T-helper 17 cell (primary cell): ENCODE data around the gene NTSR2. TPM values are rescaled to one million over a fixed set of nuclear protein-coding genes. Genes with fewer than 3 reads are reported as not detected.
"Not testable (repeated sequence)": the region's sequence is repeated elsewhere in the genome, so short reads cannot be mapped to it uniquely, and the experiment has no call there.

Source experiments
- ATAC-seq: fragments of 150-1000 bp; cut with Tn5 transposase; 2 replicates; pipeline ENCODE4 v1.10.0; 2021; ENCODE audit warnings: mild to moderate bottlenecking, moderate library complexity
- DNase-seq, 3 donors: peaks; one replicate each; pipeline versions ENCODE4 v3.0.0 to v3.0.0-alpha.2; 2020 to 2021
- H3K9me3 ChIP-seq: one replicate; pipeline ENCODE4 v1.7.0; 2013; ENCODE audit warnings: low read length, mild to moderate bottlenecking; ENCODE audit not compliant: control insufficient read depth, poor library complexity, severe bottlenecking
- H3K27ac Mint-ChIP-seq: one replicate; pipeline ENCODE4 v1.8.0; 2022; ENCODE audit warnings: mild to moderate bottlenecking, moderate library complexity, mixed read lengths
- H3K27me3 Mint-ChIP-seq: one replicate; pipeline ENCODE4 v1.8.0; 2022; ENCODE audit warnings: mixed read lengths
- H3K36me3 Mint-ChIP-seq: one replicate; pipeline ENCODE4 v1.8.0; 2022; ENCODE audit warnings: low read depth, mixed read lengths
- H3K4me1 Mint-ChIP-seq: one replicate; pipeline ENCODE4 v1.8.0; 2022; ENCODE audit warnings: mild to moderate bottlenecking, mixed read lengths
- H3K4me3 Mint-ChIP-seq: one replicate; pipeline ENCODE4 v1.8.0; 2022; ENCODE audit warnings: mild to moderate bottlenecking, moderate library complexity, mixed read lengths
- total RNA-seq, 4 donors: library from RNA in 2 of 4; stranded (reverse) in 2 of 4; gene quantifications; one replicate each; pipeline ENCODE4 v1.2.3 and lab custom pipeline; 2022 to 2026

Gene NTSR2
- total RNA-seq, 2 donors from 2014 or later, result not detected

DNA sequence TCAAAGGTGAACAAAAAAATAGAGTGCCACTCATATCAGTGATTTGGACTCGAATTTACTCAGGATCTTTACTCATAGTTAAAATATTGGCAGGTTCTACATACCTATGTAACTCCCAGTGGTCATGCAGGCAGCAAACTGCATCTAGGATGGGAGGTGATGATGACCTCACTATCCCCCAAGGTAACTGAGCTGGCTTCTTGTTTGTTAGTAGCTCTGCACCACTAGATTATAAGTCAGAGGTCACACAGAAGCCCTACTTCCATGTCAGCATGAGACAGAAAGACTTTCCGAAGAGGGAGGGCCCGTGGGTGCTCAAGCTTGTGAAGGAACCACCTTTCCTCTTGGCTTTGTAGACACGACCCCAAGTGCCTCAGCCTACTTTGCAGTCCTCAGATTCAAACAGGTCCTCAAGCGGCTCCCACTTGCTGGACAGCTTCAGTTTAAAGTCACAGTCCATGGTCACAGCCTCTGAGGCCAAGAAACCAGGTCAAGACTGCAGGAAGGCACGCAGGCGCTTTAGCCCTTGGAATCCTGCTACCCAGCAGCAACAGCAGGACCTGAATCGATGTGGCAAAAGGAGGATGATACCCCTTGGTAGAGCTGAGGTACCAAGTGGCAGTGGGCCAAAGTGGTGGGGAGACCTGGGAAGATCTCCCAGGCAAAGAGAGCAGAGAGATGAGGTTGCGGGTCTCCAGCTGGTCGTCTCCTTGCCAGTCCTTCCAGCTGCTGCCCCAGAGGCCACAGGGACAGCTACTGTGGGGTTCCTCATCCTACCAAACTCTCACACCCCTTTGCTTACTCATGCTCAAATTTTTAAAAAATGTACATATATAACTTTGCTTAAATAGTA is 4.3 kb downstream of the NTSR2 start:
- DNase-seq, result no peak
- H3K27me3 Mint-ChIP-seq, result peaks cover 54% of the 10 kb centered on the region
- no peak overlapping the region for H3K4me3 Mint-ChIP-seq

DNA sequence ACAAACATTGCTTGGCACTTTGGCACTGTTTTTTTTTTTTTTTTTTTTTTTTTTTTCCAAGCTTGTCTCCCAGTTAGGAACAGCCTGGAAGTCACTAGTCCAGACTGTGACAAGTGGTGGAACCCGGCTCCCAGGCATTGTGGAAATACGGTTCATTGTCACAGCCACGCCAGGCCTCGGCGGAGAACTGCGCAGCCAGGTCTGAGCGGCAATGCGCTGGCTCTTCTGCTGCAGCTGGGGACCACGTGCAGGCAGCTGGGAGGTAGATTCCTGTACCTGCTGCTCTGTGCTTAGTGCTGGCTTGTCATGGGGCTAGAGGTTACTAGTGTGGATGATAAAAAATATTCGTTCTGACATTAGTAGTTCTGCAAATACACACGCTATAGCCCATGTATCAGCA is 5.0 kb downstream of the NTSR2 start:
- Mint-ChIP-seq H3K27me3 (peaks cover 50% of the 10 kb centered on the region), H3K4me1 (peaks cover 4% of the 10 kb centered on the region), H3K27ac (no peak overlapping the region), H3K4me3 (no peak overlapping the region), H3K36me3 (peaks cover 2% of the 10 kb centered on the region)
- DNase-seq (no peak), ATAC-seq (no peak)
- no peaks in the 10 kb centered on the region for H3K9me3 ChIP-seq

More for the DNA sequence above, 4.3 kb downstream of the NTSR2 start:
- Mint-ChIP-seq H3K4me1 (peaks cover 4% of the 10 kb centered on the region), H3K36me3 (peaks cover 2% of the 10 kb centered on the region), H3K27ac (no peak overlapping the region)
- no peaks in the 10 kb centered on the region for H3K9me3 ChIP-seq
- no peak for ATAC-seq

DNA sequence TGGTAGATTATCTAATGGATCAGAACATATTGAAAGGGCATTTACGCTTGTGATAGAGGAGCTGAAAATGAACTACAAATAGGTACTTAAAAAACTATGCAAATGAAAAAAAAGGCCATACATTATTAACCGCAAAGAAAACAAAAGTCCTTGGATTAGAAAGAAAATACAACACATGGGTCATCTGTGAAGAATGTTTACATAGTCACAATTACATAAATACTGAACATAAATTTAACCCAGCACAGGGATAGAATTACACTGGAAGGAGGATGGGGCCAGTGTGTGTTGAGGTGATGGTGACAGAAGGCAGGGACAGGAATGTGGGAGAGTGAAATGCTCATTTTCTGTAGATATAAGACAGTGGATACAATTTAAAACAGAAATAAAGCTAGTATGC is 6.6 kb downstream of the NTSR2 start:
- no peak overlapping the region for H3K27ac Mint-ChIP-seq
- no peaks in the 10 kb centered on the region for H3K9me3 ChIP-seq
- ATAC-seq, result no peak
- H3K4me3 Mint-ChIP-seq, result no peak overlapping the region
- no peak for DNase-seq
- peaks cover 4% of the 10 kb centered on the region for H3K4me1 Mint-ChIP-seq
- peaks cover 57% of the 10 kb centered on the region for H3K27me3 Mint-ChIP-seq
- peaks cover 2% of the 10 kb centered on the region for H3K36me3 Mint-ChIP-seq

DNA sequence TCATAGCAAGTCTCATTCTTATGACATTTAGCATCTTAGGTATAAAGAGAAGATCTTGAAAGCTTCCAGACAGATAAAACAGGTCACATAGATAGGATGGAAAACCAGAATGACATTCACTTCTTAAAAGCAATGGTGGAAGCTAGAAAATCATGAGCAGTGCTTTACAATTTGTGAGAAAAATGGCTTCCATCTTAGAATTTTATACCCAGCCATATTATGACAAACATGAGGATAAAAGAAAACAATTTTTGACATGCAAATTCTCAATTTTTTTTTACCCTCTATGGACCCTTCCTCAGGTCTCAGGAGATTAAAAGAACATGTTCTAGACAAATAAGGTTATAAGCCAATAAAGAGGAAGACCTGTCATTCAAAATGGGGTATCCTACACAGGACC is 7.1 kb downstream of the NTSR2 start:
- Mint-ChIP-seq H3K36me3 (peaks cover 2% of the 10 kb centered on the region), H3K27ac (no peak overlapping the region), H3K27me3 (peaks cover 57% of the 10 kb centered on the region), H3K4me1 (peaks cover 4% of the 10 kb centered on the region), H3K4me3 (no peak overlapping the region)
- H3K9me3 ChIP-seq, result no peaks in the 10 kb centered on the region
- DNase-seq (no peak), ATAC-seq (no peak)

DNA sequence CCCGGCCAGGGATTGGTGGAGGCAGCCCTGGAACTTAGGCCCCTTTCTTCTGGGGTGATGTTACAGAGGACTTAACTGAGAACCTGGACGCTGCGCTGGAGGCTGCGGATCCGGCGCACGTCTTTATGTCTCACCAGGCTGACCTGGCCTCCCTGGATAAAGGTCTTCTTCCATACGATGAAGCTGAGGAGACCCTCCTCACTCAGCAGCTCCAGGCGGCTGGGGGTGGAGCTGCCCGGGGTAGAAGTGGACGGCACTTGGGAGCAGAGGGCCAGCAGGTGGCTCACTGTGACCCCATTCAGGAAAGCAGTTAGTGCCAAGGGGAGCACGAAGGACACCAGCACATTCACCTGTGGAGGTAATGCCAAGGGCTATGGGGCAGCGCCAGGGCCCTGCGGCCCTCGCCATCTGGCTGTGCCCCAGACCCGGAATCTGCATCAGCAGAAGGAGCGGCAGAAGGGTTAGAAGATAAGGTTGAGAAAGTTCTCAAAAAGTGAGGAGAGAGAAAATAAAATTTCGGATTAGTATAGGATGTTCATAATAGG is 8.0 kb downstream of the NTSR2 start:
- Mint-ChIP-seq H3K27me3 (peaks cover 58% of the 10 kb centered on the region), H3K36me3 (peaks cover 2% of the 10 kb centered on the region), H3K4me3 (no peak overlapping the region), H3K27ac (no peak overlapping the region), H3K4me1 (peaks cover 4% of the 10 kb centered on the region)
- DNase-seq, result no peak
- no peaks in the 10 kb centered on the region for H3K9me3 ChIP-seq
- no peak for ATAC-seq

DNA sequence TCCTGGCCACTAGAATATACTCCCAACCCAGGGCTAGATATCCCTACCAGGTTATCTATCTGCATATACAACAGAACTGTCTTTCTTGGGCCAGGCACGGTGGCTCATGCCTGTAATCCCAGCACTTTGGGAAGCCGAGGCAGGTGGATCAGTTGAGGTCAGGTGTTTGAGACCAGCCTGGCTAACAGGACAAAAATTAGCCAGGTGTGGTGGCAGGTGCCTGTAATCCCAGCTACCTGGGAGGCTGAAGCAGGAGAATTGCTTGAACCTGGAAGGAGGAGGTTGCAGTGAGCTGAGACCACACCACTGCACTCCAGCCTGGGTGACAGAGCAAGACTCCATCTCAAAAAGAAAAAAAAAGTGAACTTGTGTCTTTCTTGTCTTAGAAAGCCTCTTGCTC is 9.6 kb downstream of the NTSR2 start:
- not testable (repeated sequence) for H3K27ac Mint-ChIP-seq, H3K9me3 ChIP-seq, H3K4me1 Mint-ChIP-seq, H3K4me3 Mint-ChIP-seq, DNase-seq, ATAC-seq, H3K36me3 Mint-ChIP-seq
- peaks cover 56% of the 10 kb centered on the region for H3K27me3 Mint-ChIP-seq

DNA sequence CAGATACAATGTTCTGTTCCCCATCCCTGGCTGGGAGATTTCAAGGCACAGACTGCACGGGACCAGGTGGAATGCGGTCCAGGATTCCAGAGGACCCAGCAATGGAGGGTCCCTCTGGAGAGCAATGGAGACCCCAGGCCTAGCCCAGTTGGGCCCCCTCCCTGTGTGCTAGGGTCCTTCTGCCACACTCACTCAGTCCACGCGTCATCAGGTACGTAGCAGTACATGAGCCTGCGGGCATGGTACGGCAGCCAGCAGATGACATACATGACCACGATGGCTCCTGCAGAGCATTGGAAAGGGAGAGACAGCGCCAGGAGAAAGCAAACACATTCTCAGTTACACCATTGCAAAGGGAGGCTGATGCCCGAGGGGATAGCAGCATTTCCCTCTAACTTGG is 10.1 kb downstream of the NTSR2 start:
- Mint-ChIP-seq H3K27ac (no peak overlapping the region), H3K36me3 (peaks cover 2% of the 10 kb centered on the region), H3K4me1 (no peaks in the 10 kb centered on the region), H3K4me3 (no peak overlapping the region), H3K27me3 (peaks cover 56% of the 10 kb centered on the region)
- ATAC-seq (no peak), DNase-seq (no peak)
- no peaks in the 10 kb centered on the region for H3K9me3 ChIP-seq

DNA sequence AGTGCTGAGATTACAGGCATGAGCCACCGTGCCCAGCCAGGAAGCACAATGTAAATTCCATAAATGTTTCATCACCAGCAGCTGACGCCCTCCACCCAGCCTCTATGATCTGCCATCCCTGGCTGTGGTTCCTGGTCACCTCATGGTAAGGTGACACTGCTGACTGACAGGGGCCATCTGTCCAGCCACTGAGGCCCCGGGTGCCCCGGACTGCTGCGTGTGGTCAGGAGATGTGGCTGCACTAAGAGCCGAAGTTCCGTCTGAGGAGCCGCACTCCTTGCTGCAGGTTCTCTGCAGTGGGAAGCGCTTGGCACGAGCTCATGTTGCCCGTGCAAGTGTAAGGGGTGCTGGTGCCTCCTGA is 10.9 kb downstream of the NTSR2 start:
- Mint-ChIP-seq H3K27ac (no peak overlapping the region), H3K36me3 (peaks cover 2% of the 10 kb centered on the region), H3K4me1 (no peaks in the 10 kb centered on the region), H3K4me3 (no peak overlapping the region), H3K27me3 (peaks cover 53% of the 10 kb centered on the region)
- ATAC-seq (no peak), DNase-seq (no peak)
- no peaks in the 10 kb centered on the region for H3K9me3 ChIP-seq

DNA sequence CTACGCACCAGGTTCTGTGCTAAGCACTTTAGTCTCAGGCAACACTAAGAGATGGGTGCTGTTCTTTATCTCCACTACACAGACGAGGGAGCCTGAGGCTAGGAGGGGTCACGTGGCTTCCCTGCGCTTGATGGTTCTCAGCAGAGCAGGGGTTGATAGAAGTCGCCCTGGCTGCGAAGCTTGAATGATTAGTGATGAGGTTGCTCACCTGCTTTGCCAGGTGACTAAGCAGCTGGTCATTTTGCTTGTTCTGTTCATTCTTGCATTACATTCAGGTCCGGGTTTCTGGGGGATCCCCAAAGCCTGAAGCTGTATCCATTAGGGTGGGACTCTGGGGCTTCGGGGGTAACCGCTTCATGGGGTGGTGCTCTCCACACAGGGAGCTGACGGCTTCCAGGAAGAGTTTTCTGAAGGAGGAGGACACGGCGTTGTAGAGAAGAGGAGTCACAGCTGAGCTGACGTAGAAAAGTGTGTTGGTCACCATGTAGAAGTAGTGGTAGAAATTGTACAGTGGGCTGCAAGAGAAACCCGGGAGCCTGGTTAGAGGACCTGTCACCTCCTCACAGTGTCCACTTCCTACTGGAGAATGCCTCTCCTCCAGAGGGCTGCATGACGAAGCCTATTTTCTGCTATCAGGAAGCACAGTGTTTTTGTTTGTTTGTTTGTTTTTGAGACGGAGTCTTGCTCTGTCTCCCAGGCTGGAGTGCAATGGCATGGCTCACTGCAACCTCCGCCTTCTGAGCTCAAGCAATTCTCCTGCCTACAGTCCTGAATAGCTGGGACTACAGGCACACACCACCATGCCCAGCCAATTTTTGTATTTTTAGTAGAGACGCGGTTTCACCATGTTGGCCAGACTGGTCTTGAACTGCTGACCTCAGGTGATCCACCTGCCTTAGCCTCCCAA is 11.5 kb downstream of the NTSR2 start:
- Mint-ChIP-seq H3K4me1 (no peaks in the 10 kb centered on the region), H3K27me3 (peaks cover 51% of the 10 kb centered on the region), H3K27ac (no peak overlapping the region), H3K36me3 (peaks cover 2% of the 10 kb centered on the region), H3K4me3 (no peak overlapping the region)
- no peaks in the 10 kb centered on the region for H3K9me3 ChIP-seq
- no peak for ATAC-seq
- DNase-seq, result no peak

DNA sequence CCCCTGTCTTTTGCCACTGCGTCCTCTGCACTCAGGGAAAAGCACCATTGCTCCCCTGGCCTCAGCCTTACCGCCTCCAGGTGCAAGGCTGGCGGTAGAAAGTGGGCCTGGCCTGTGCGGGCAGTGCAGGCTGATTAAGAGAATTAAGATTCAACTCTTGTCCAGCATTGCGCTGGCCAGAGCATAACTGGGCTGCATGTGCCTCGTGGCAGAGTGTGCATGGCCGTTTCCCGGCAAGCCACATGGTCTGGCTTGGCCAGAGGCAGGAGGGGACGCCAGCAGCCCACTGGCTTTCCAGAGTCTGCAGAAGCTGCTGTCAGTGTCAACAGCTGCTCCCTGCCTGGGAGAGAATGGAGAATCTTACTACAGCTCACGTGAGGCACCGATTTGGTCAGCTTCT is 12.3 kb downstream of the NTSR2 start:
- H3K4me3 Mint-ChIP-seq, result no peak overlapping the region
- no peaks in the 10 kb centered on the region for H3K9me3 ChIP-seq
- no peak overlapping the region for H3K27ac Mint-ChIP-seq
- ATAC-seq, result no peak
- H3K36me3 Mint-ChIP-seq, result peaks cover 2% of the 10 kb centered on the region
- no peak for DNase-seq
- peaks cover 55% of the 10 kb centered on the region for H3K27me3 Mint-ChIP-seq
- H3K4me1 Mint-ChIP-seq, result no peaks in the 10 kb centered on the region

DNA sequence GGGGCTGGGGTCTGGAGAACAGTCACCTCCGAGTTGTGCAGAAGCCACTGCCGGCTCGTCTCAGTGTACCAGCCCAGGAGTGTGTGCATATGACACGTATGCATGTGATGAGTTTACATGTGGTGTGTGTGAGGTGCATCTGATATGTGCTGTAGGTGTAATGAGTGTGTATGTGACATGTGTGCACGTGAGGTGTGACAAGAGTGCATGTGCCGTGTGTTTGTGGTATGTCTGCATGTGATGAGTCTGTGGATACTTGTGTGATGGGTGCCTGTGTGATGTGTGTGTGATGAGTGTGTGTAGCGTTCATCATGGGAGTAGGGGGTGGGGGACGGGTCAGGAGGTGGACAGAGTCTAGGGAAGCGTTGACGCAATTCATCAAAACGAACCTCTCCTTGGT is 12.8 kb downstream of the NTSR2 start:
- Mint-ChIP-seq H3K27me3 (peaks cover 55% of the 10 kb centered on the region), H3K4me3 (no peak overlapping the region), H3K4me1 (no peaks in the 10 kb centered on the region), H3K27ac (no peak overlapping the region), H3K36me3 (peaks cover 2% of the 10 kb centered on the region)
- no peaks in the 10 kb centered on the region for H3K9me3 ChIP-seq
- no peak for ATAC-seq
- DNase-seq, result no peak

DNA sequence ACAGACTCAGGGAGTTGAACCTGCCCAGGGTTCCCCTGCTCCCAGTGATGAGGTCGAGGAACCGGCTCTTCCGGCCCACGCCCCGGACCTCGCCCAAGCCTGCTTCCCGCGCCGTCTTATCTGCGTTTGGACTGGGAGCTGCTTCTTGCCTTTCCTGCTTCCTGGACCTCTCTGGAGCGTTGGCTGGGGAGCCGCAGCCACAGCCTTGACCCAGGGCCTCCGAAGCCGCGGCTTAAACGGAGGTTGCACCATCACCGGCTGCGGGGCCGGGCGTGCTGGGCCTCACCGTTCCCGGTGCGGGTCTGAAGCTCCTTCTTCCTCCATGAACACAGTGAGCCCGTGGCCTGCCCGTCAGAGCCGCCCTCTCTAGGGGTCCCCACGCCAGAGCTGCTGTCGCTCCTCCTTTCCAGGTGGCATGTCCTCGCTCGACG is 13.3 kb downstream of the NTSR2 start:
- H3K4me3 Mint-ChIP-seq, result no peak overlapping the region
- ATAC-seq (no peak), DNase-seq (no peak)
- peaks cover 50% of the 10 kb centered on the region for H3K27me3 Mint-ChIP-seq
- no peak overlapping the region for H3K27ac Mint-ChIP-seq
- no peaks in the 10 kb centered on the region for H3K9me3 ChIP-seq
- H3K4me1 Mint-ChIP-seq, result no peaks in the 10 kb centered on the region
- H3K36me3 Mint-ChIP-seq, result no peaks in the 10 kb centered on the region

DNA sequence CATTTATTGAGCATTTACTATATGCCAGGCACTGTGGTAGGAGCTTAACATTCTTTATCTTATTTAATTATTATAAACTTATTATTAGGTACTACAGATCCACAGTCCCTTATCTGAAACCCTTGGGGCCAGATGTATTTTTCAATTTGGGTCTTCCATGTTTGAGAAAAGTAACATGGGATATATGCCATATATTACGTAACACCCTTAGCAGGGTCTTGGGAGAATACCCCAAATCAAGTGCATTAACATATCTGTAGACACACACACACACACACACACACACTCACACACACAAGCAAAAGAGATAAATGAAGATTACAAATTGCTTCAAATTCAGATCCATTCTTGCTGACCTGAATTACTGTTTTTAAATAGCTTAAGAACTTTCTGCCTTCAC is 13.7 kb downstream of the NTSR2 start:
- no peak for DNase-seq
- ATAC-seq, result no peak
- H3K27me3 Mint-ChIP-seq, result peaks cover 46% of the 10 kb centered on the region
- no peaks in the 10 kb centered on the region for H3K4me1 Mint-ChIP-seq
- H3K36me3 Mint-ChIP-seq, result no peaks in the 10 kb centered on the region
- H3K9me3 ChIP-seq, result no peaks in the 10 kb centered on the region
- H3K27ac Mint-ChIP-seq, result no peak overlapping the region
- H3K4me3 Mint-ChIP-seq, result no peak overlapping the region
